Upper lobe of left lung (tissue), 6 donors: Measurements from ENCODE around the gene IFITM10. TPM values are rescaled to one million over a fixed set of nuclear protein-coding genes. Genes with fewer than 3 reads are reported as not detected.

Experiments
- total RNA-seq, 6 donors: library from RNA; depleted of rRNA in 4 of 6; stranded (reverse); fragments of >200 nt in 4 of 6; gene quantifications; one replicate each; pipeline versions ENCODE4 v1.1.0 to v1.2.1, GENCODE V29; 2016 to 2021
- donor health status: DM: no; HTN: no; CAD: no; lungs with moderate emphysema.
- donor health status: DM: no; HTN: yes; CAD: no; lungs with severe emphysema.

IFITM10 gene
- total RNA-seq, 6 donors from 2014 or later = 8.7 to 28.3 (median 14.2) TPM

Other genes starting within 250 kb of the IFITM10 start
- 10 to 100 TPM in 5 of 6 donors, 1 to 10 TPM in 1; 5.2 to 19.3 (median 13.5) TPM for gene DUSP8, start 178.3 kb downstream of the IFITM10 start, total RNA-seq
- not detected for gene KRTAP5-1, start 165.3 kb downstream of the IFITM10 start, total RNA-seq
- not detected for gene KRTAP5-2, start 152.3 kb downstream of the IFITM10 start, total RNA-seq
- not detected for gene KRTAP5-3, start 142.1 kb downstream of the IFITM10 start, total RNA-seq
- gene KRTAP5-4, start 128.5 kb downstream of the IFITM10 start, total RNA-seq = not detected
- gene KRTAP5-5, start 120.8 kb downstream of the IFITM10 start, total RNA-seq = not detected
- not detected for gene KRTAP5-6, start 53.4 kb downstream of the IFITM10 start, total RNA-seq
- 1,000 to 10,000 TPM in 5 of 6 donors, 100 to 1,000 TPM in 1; 993 to 3,355 (median 2,221) TPM for gene CTSD, start 13.3 kb upstream of the IFITM10 start, total RNA-seq
- gene SYT8, start 84.4 kb upstream of the IFITM10 start, total RNA-seq = 10 to 100 TPM in 4 of 6 donors, 1 to 10 TPM in 2; 7.4 to 31.3 (median 22.9) TPM
- gene TNNI2, start 88.4 kb upstream of the IFITM10 start, total RNA-seq = 10 to 100 TPM in 5 of 6 donors, 1 to 10 TPM in 1; 7.3 to 28.3 (median 16.7) TPM
- 100 to 1,000 TPM in 2 of 6 donors, 10 to 100 TPM in 4; 29.3 to 162 (median 66.2) TPM for gene LSP1, start 102.5 kb upstream of the IFITM10 start, total RNA-seq
- gene PRR33, start 141.3 kb upstream of the IFITM10 start, total RNA-seq = not detected
- gene TNNT3, start 169.1 kb upstream of the IFITM10 start, total RNA-seq = 10 to 100 TPM in 1 of 6 donors, 1 to 10 TPM in 4, not detected in 1; 1.1 to 13.1 (median 2.4) TPM
- gene MRPL23, start 196.7 kb upstream of the IFITM10 start, total RNA-seq = 100 to 1,000 TPM in 4 of 6 donors, 10 to 100 TPM in 2; 62.1 to 287 (median 150) TPM
- gene H19, start 247.2 kb upstream of the IFITM10 start, total RNA-seq = 100 to 1,000 TPM in 1 of 6 donors, 10 to 100 TPM in 5; 17.2 to 127 (median 64.0) TPM